DND-41 (cell line): Measurements from ENCODE around the gene RRAGD.

Experiments used
- ATAC-seq: fragments of 200-7000 bp; cut with Tn5 transposase; 3 replicates; pipeline ENCODE4 v1.9.1; 2021; ENCODE audit warnings: low read depth; ENCODE audit not compliant: insufficient read depth
- DNase-seq: peaks from one replicate; pipeline ENCODE4 v3.0.0-alpha.2; 2020
- H2AFZ ChIP-seq: 2 replicates; pipeline ENCODE4 v1.6.0; 2012; ENCODE audit warnings: low read depth, low read length
- H3K27ac ChIP-seq: 2 replicates; pipeline ENCODE4 v1.5.1; 2012; ENCODE audit warnings: low read length, inconsistent platforms
- H3K27me3 ChIP-seq: fragments of 200-600 bp; sonication (generic); 2 replicates; pipeline ENCODE4 v1.6.0; 2012; ENCODE audit warnings: low read length, mild to moderate bottlenecking, inconsistent platforms; ENCODE audit not compliant: insufficient read depth, poor library complexity
- H3K36me3 ChIP-seq: 2 replicates; pipeline ENCODE4 v1.5.1; 2012; ENCODE audit warnings: low read length, inconsistent platforms; ENCODE audit not compliant: insufficient read depth
- H3K4me1 ChIP-seq: 2 replicates; pipeline ENCODE4 v1.5.1; 2012; ENCODE audit warnings: mild to moderate bottlenecking, low read length; ENCODE audit not compliant: insufficient read depth
- H3K4me2 ChIP-seq: 2 replicates; pipeline ENCODE4 v1.6.0; 2012; ENCODE audit warnings: mild to moderate bottlenecking, moderate library complexity, low read length, inconsistent platforms; ENCODE audit not compliant: insufficient read depth
- H3K4me3 ChIP-seq, 2 experiments: fragments of 200-600 bp in 1 of 2; shearing (Covaris generic) in 1 of 2; 2 replicates each; pipeline ENCODE4 v1.5.1; 2012 to 2016; ENCODE audit warnings: inconsistent platforms in 2 of 2, low read length in 2 of 2, mild to moderate bottlenecking in 2 of 2, low read depth in 1 of 2, moderate library complexity in 1 of 2
- H3K79me2 ChIP-seq: 2 replicates; pipeline ENCODE4 v1.6.0; 2012; ENCODE audit warnings: low read length, inconsistent platforms; ENCODE audit not compliant: insufficient read depth
- H3K9ac ChIP-seq: 2 replicates; pipeline ENCODE4 v1.6.0; 2012; ENCODE audit warnings: low read depth, mild to moderate bottlenecking, inconsistent platforms, low read length, moderate library complexity
- H3K9me3 ChIP-seq: 2 replicates; pipeline ENCODE4 v1.5.1; 2012; ENCODE audit warnings: low read length, moderate library complexity, mild to moderate bottlenecking, inconsistent platforms; ENCODE audit not compliant: insufficient read depth, severe bottlenecking
- H4K20me1 ChIP-seq: 2 replicates; pipeline ENCODE4 v1.6.0; 2012; ENCODE audit warnings: low read length; ENCODE audit not compliant: insufficient read depth
- EZH2 ChIP-seq: IDR thresholded peaks from 3 replicates; pipeline ENCODE4 v1.6.1; 2012; ENCODE audit warnings: borderline replicate concordance, low read depth, mild to moderate bottlenecking, moderate library complexity, low read length, inconsistent platforms; ENCODE audit not compliant: severe bottlenecking
- TF ChIP-seq, protein P1 (sequence below): IDR thresholded peaks from 2 replicates; pipeline ENCODE4 v1.5.1; 2012; ENCODE audit warnings: borderline replicate concordance, low read length, moderate library complexity, mild to moderate bottlenecking; ENCODE audit not compliant: poor library complexity, severe bottlenecking; ENCODE audit errors: extremely low read depth

Gene RRAGD

DNA sequence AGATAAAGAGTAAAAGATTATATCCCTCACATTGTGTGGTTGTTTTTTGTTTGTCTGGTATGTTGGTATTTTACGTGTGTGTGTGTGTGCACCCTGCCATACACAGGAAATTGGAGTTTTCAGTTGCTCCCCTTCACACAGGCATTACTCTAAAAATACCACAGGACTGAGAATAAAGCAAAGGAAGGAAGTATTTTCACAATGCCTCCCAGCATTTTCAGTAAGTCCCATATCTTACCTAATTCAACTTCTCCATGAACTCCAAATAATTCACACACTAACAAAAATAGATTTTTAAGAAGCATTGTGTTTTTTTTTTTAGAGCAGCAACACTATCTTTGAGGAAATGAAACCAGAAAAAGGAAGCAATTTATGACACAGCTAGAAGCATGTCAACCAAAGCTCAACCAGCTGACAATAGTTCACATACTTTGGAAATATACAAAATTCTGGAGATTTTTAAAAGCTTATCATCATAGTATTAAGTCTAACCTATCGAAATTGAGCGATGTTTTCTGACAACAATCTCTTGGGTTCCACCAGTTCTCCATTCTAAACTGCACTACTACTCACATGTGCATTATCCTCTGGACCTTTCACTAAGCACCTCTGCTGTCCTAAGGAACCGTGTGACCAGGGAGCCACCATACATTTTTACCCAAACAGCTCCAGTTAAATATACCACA is 61.6 kb downstream of the RRAGD start:
- peak overlapping the region; percentile 99 for H3K9ac ChIP-seq
- H3K4me1 ChIP-seq = peaks cover 60% of the 10 kb centered on the region
- no peak for TF ChIP-seq EZH2
- TF ChIP-seq, protein P1, sequence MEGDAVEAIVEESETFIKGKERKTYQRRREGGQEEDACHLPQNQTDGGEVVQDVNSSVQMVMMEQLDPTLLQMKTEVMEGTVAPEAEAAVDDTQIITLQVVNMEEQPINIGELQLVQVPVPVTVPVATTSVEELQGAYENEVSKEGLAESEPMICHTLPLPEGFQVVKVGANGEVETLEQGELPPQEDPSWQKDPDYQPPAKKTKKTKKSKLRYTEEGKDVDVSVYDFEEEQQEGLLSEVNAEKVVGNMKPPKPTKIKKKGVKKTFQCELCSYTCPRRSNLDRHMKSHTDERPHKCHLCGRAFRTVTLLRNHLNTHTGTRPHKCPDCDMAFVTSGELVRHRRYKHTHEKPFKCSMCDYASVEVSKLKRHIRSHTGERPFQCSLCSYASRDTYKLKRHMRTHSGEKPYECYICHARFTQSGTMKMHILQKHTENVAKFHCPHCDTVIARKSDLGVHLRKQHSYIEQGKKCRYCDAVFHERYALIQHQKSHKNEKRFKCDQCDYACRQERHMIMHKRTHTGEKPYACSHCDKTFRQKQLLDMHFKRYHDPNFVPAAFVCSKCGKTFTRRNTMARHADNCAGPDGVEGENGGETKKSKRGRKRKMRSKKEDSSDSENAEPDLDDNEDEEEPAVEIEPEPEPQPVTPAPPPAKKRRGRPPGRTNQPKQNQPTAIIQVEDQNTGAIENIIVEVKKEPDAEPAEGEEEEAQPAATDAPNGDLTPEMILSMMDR = no peak
- H3K27ac ChIP-seq = peak overlapping the region; percentile 96
- H3K79me2 ChIP-seq = peaks cover 89% of the 10 kb centered on the region
- H3K27me3 ChIP-seq = no peaks in the 10 kb centered on the region
- ATAC-seq = peak; percentile 65
- H3K4me2 ChIP-seq = peak overlapping the region; percentile 58
- DNase-seq = peak; percentile 60
- H4K20me1 ChIP-seq = peaks cover 36% of the 10 kb centered on the region
- H2AFZ ChIP-seq = peak overlapping the region; percentile 34; the same call in 1 of the 2 replicates
- H3K36me3 ChIP-seq = no peaks in the 10 kb centered on the region; the same call in 1 of the 2 replicates
- no peaks in the 10 kb centered on the region for H3K9me3 ChIP-seq
- peak overlapping the region; percentile 16 to 72; a peak in 3 of 4 replicates for H3K4me3 ChIP-seq

DNA sequence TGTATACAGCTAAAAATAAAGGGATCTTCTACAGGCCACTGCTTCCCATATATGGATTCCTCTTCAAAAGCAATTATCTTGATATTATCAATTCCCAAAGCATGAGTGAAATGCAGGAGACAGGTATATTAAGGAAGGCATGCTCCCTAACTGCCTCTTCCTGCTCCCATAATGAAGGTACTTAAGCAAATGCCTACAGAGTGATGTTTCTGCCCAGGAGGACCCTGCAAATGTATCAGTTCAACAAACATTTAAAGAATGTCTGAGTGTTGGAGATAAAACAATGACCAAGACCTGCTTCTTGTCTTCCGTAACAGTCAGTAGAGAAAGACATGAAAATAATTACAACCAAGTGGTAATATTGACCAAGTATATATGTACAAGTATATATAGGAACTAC is 63.7 kb downstream of the RRAGD start:
- no peaks in the 10 kb centered on the region; the same call in 1 of the 2 replicates for H3K36me3 ChIP-seq
- H3K4me3 ChIP-seq = no peak overlapping the region
- H3K9ac ChIP-seq = no peak overlapping the region
- peaks cover 49% of the 10 kb centered on the region for H4K20me1 ChIP-seq
- peaks cover 49% of the 10 kb centered on the region for H3K4me1 ChIP-seq
- no peak for TF ChIP-seq EZH2
- TF ChIP-seq, protein P1 = no peak
- H3K27ac ChIP-seq = peak overlapping the region; percentile 26; the same call in 1 of the 2 replicates
- DNase-seq (no peak), ATAC-seq (no peak)
- no peak overlapping the region for H2AFZ ChIP-seq
- H3K27me3 ChIP-seq = no peaks in the 10 kb centered on the region
- peak overlapping the region; percentile 30; the same call in 1 of the 2 replicates for H3K4me2 ChIP-seq
- peaks cover 99% of the 10 kb centered on the region for H3K79me2 ChIP-seq
- H3K9me3 ChIP-seq = no peaks in the 10 kb centered on the region

GRCh38 chr6:89347825-89348224 is 64.2 kb downstream of the RRAGD start:
- Histone ChIP-seq H3K27me3 (no peaks in the 10 kb centered on the region), H4K20me1 (peaks cover 49% of the 10 kb centered on the region), H3K4me2 (peak overlapping the region; percentile 30), H3K79me2 (peaks cover 98% of the 10 kb centered on the region), H3K27ac (peak overlapping the region; percentile 26), H3K9me3 (no peaks in the 10 kb centered on the region), H3K4me1 (peaks cover 46% of the 10 kb centered on the region), H3K9ac (no peak overlapping the region; the same call in 1 of the 2 replicates), H3K36me3 (no peaks in the 10 kb centered on the region; the same call in 1 of the 2 replicates), H3K4me3 (no peak overlapping the region), H2AFZ (no peak overlapping the region)
- TF ChIP-seq, protein P1 = no peak
- TF ChIP-seq EZH2 = no peak
- no peak for DNase-seq
- ATAC-seq = no peak
